Esophagus (tissue), 2 donors: Measurements from ENCODE around the gene TASP1. TPM values are rescaled to one million over a fixed set of nuclear protein-coding genes. Genes with fewer than 3 reads are reported as not detected.
"Not testable (repeated sequence)": the region's sequence is repeated elsewhere in the genome, so short reads cannot be mapped to it uniquely, and the experiment has no call there.

Experiments used
- H3K27ac ChIP-seq, 2 donors: one replicate each; pipeline ENCODE4 v1.5.1; 2013; ENCODE audit warnings: low read depth in 2 of 2, mild to moderate bottlenecking in 2 of 2, inconsistent platforms in 1 of 2, low read length in 1 of 2, moderate library complexity in 1 of 2
- H3K27me3 ChIP-seq, 2 donors: one replicate each; pipeline ENCODE4 v1.6.1; 2013; ENCODE audit warnings: low read length in 2 of 2, control low read depth in 1 of 2, mild to moderate bottlenecking in 1 of 2; ENCODE audit not compliant: insufficient read depth in 2 of 2, control insufficient read depth in 1 of 2
- H3K36me3 ChIP-seq, 2 donors: one replicate each; pipeline ENCODE4 v1.6.1; 2013; ENCODE audit warnings: low read length in 1 of 2; ENCODE audit not compliant: control insufficient read depth in 2 of 2, insufficient read depth in 2 of 2
- H3K4me1 ChIP-seq, 2 donors: one replicate each; pipeline ENCODE4 v1.6.1; 2013; ENCODE audit warnings: low read length in 1 of 2; ENCODE audit not compliant: control insufficient read depth in 2 of 2, insufficient read depth in 2 of 2
- H3K4me3 ChIP-seq, 2 donors: one replicate each; pipeline ENCODE4 v1.5.1; 2013; ENCODE audit warnings: low read length in 2 of 2, mild to moderate bottlenecking in 2 of 2, low read depth in 1 of 2, moderate library complexity in 1 of 2
- H3K9me3 ChIP-seq, 2 donors: one replicate each; pipeline ENCODE4 v1.6.1; 2013; ENCODE audit warnings: mild to moderate bottlenecking in 2 of 2, low read depth in 1 of 2, low read length in 1 of 2, moderate library complexity in 1 of 2; ENCODE audit not compliant: control insufficient read depth in 2 of 2, insufficient read depth in 1 of 2
- WGBS, 2 donors: extraction: QIAGEN DNeasy Blood & Tissue Kit; methylation state at CpG; one replicate each; pipeline ENCODE4 v1.1.7; 2013; 5-methylcytosine and 5-hydroxymethylcytosine counted together
- polyA plus RNA-seq, 2 donors: library from polyadenylated mRNA; stranded (reverse); fragments of 200-250 nt; gene quantifications; one replicate each; pipeline ENCODE4 v1.2.3, GENCODE V29; 2013
- donor health status: healthy with polysubstance abuse.
- donor health status: Bipolar disorder and iron deficiency.

The TASP1 gene
- polyA plus RNA-seq, 2 donors = 3.5 to 4.9 TPM

GRCh38 chr20:13672690-13673089, 34.0 kb upstream of the TASP1 start:
- Histone ChIP-seq H3K27me3 (no peaks in the 10 kb centered on the region), H3K9me3 (no peaks in the 10 kb centered on the region), H3K4me3 (no peak overlapping the region), H3K4me1 (no peaks in the 10 kb centered on the region), H3K36me3 (no peaks in the 10 kb centered on the region), H3K27ac (no peak overlapping the region)
- 62 to 71% methylated on average over 3 of the region's 3 CpGs for WGBS, 2 donors

- Histone ChIP-seq H3K4me3 (no peak overlapping the region), H3K27me3 (no peaks in the 10 kb centered on the region), H3K4me1 (no peaks in the 10 kb centered on the region), H3K27ac (no peak overlapping the region), H3K9me3 (no peaks in the 10 kb centered on the region), H3K36me3 (no peaks in the 10 kb centered on the region)
- 10 to 36% methylated on average over 1 of the region's 1 CpG for WGBS, 2 donors
Observed at GRCh38 chr20:13671916-13672378, 33.2 kb upstream of the TASP1 start.

GRCh38 chr20:13671512-13671911, 32.8 kb upstream of the TASP1 start:
- Histone ChIP-seq H3K9me3 (no peaks in the 10 kb centered on the region), H3K27me3 (no peaks in the 10 kb centered on the region), H3K4me3 (no peak overlapping the region), H3K4me1 (no peaks in the 10 kb centered on the region), H3K36me3 (no peaks in the 10 kb centered on the region), H3K27ac (no peak overlapping the region)
- 42 to 63% methylated on average over 2 of the region's 2 CpGs for WGBS, 2 donors

- Histone ChIP-seq H3K4me1 (no peaks in the 10 kb centered on the region), H3K9me3 (no peaks in the 10 kb centered on the region), H3K27me3 (no peaks in the 10 kb centered on the region), H3K36me3 (no peaks in the 10 kb centered on the region), H3K4me3 (no peak overlapping the region), H3K27ac (no peak overlapping the region)
Observed at GRCh38 chr20:13670160-13670559, 31.4 kb upstream of the TASP1 start.

DNA sequence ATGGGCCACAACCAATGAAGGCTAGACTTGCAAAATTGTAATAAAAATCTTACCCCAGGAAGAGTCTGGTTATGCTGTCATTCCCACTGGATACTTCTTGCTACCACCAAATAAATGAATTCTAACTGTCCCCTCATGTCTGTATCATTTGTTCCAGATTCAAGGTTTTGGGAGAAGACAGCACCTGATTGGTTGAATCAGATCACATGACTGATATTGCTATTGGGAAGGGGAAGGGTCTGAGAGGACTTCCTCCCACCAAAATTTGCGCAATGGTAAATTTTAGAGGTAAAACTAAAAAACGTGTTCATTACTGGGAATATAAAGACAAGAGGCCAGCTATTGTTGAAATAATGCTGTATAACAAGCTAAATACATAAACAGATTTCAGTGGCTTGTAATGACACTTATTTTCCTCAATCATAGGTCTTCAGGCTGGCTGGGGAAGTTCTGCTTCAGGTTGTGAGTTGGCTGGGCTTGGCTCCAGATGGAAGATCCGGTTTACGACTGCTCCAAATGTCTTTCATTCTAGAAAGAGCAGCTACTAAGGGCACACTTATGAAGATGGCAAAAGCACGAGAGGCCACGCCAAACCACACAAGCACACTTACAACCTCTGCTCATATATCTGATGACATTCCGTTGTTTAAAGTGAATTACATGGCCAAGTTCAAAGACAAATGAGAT, 27.1 kb upstream of the TASP1 start:
- H3K4me3 ChIP-seq = no peak overlapping the region
- WGBS, 2 donors = 78 to 84% methylated on average over 7 of the region's 7 CpGs

DNA sequence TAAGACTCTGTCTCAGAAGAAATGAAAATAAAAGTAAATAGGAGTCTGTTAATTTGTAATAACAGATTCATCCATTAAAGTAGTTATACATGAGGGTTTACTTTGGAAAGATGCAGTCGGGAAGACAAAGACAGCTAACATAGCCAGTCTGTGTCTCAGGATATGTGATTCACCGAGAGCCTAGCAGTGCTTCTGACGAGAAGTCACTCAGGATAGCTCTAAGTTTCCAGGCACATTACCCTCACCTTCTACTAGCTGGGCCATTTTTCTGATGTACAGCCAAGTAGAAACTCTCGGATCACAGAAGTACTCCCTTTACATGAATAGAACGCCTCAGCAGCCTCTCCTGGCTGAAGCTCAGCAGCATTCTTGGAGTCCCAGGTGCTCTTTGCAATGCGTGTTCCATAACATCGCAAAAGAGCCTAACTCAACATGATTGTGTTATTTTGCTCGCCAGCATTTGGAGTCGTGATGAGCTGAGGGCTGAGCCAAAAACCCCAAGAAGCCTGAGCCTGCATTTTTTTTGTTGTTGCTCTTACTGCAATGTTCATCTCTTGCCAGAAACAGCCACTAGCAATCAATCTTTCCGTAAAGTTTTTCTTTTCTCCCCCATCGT, 22.4 kb upstream of the TASP1 start:
- Histone ChIP-seq H3K36me3 (no peaks in the 10 kb centered on the region), H3K27me3 (no peaks in the 10 kb centered on the region), H3K4me3 (no peak overlapping the region), H3K27ac (no peak overlapping the region), H3K4me1 (no peaks in the 10 kb centered on the region), H3K9me3 (no peaks in the 10 kb centered on the region)
- WGBS, 2 donors = 38 to 54% methylated on average over 11 of the region's 11 CpGs

More for the DNA sequence above, 27.1 kb upstream of the TASP1 start:
- no peaks in the 10 kb centered on the region for H3K36me3 ChIP-seq
- no peaks in the 10 kb centered on the region for H3K4me1 ChIP-seq
- H3K27me3 ChIP-seq = no peaks in the 10 kb centered on the region
- H3K9me3 ChIP-seq = no peaks in the 10 kb centered on the region
- no peak overlapping the region for H3K27ac ChIP-seq

GRCh38 chr20:13659288-13659687, 20.6 kb upstream of the TASP1 start:
- Histone ChIP-seq H3K36me3 (no peaks in the 10 kb centered on the region), H3K27me3 (no peaks in the 10 kb centered on the region), H3K4me1 (no peaks in the 10 kb centered on the region), H3K27ac (no peak overlapping the region), H3K9me3 (no peaks in the 10 kb centered on the region), H3K4me3 (no peak overlapping the region)
- WGBS, 2 donors = 78 to 88% methylated on average over 3 of the region's 3 CpGs

- not testable (repeated sequence) for H3K4me3 ChIP-seq, H3K27me3 ChIP-seq, H3K9me3 ChIP-seq, H3K4me1 ChIP-seq, H3K36me3 ChIP-seq, H3K27ac ChIP-seq
- WGBS, 2 donors = 78 to 80% methylated on average over 5 of the region's 5 CpGs
Observed at GRCh38 chr20:13658060-13658459, 19.3 kb upstream of the TASP1 start.

DNA sequence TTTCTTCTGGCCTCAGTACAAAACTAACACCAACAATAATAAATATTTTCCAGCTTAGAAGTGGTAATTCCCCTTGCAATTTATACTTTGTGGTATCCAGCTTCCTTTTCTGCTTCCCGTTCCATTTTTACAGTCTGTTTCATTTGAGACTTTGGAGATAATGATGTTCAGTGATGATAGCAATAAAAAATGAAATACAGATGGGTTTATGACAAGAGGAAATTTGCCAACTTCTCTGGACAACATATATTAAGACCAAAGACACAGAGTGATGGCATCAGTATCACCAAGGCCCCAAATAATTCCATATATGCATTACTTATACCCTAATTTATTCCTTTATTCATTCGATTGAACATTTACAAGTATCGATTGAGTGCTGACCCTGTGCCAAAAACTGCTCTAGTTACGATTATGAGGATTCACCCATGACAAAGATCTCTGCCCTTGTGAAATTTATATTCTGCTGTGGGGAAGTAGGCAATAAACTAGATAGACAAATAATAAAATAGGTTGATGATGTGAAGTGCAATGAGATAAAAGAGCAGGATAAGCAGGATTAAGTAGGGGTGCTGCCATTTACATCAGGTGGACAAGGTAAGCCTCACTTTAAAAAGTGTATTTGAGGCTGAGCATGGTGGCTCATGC, 18.1 kb upstream of the TASP1 start:
- no peak overlapping the region for H3K27ac ChIP-seq
- no peaks in the 10 kb centered on the region for H3K36me3 ChIP-seq
- 71 to 78% methylated on average over 4 of the region's 4 CpGs for WGBS, 2 donors
- H3K27me3 ChIP-seq = no peaks in the 10 kb centered on the region
- H3K4me1 ChIP-seq = no peaks in the 10 kb centered on the region
- H3K4me3 ChIP-seq = no peak overlapping the region
- no peaks in the 10 kb centered on the region for H3K9me3 ChIP-seq
